Activated T-cell treated with anti-CD3 and anti-CD28 coated beads for 24 hours (primary cell): ENCODE results near the gene GOLGA8T.
"Not testable (repeated sequence)": the region's sequence is repeated elsewhere in the genome, so short reads cannot be mapped to it uniquely, and the experiment has no call there.

Experiments used
- DNase-seq: peaks from one replicate; pipeline ENCODE4 v3.0.0-alpha.2; 2020; ENCODE audit warnings: low read depth

The GOLGA8T gene

GRCh38 chr15:30191639-30192038 is 56.8 kb downstream of the GOLGA8T start:
- not testable (repeated sequence) for DNase-seq

- DNase-seq = not testable (repeated sequence)
These were observed 57.4 kb downstream of the GOLGA8T start for GRCh38 chr15:30192119-30192745.

- DNase-seq = not testable (repeated sequence)
These were observed 58.0 kb downstream of the GOLGA8T start for GRCh38 chr15:30192892-30193291.
